Activated T-helper 1 cell treated with anti-CD3 and anti-CD28 coated beads, Interleukin-12 subunit alpha, Interleukin-12 subunit beta, Interleukin-2, Interleukin-4 antibody, amounts not matched to agents 30 ng/mL and 10 ng/mL and 1 ng/mL, durations not matched to agents 14 hours and 24 hours and 36 hours (primary cell): Measurements from ENCODE around the gene DNAJC1. TPM values are rescaled to one million over a fixed set of nuclear protein-coding genes. Genes with fewer than 3 reads are reported as not detected.

Experiments
- DNase-seq: peaks from one replicate; pipeline ENCODE4 v3.0.0; 2021; ENCODE audit warnings: low spot score
- H3K27ac Mint-ChIP-seq: one replicate; pipeline ENCODE4 v1.8.0; 2021; ENCODE audit warnings: mild to moderate bottlenecking, mixed read lengths
- H3K27me3 Mint-ChIP-seq: one replicate; pipeline ENCODE4 v1.8.0; 2022; ENCODE audit warnings: mild to moderate bottlenecking, moderate library complexity, mixed read lengths; ENCODE audit not compliant: insufficient read depth
- H3K36me3 Mint-ChIP-seq: one replicate; pipeline ENCODE4 v1.8.0; 2021; ENCODE audit warnings: low read depth, mixed read lengths
- H3K4me1 Mint-ChIP-seq: one replicate; pipeline ENCODE4 v1.8.0; 2021; ENCODE audit warnings: low read depth, mixed read lengths
- H3K4me3 Mint-ChIP-seq: one replicate; pipeline ENCODE4 v1.8.0; 2021; ENCODE audit warnings: mild to moderate bottlenecking, moderate library complexity, mixed read lengths
- H3K9me3 Mint-ChIP-seq: one replicate; pipeline ENCODE4 v1.8.0; 2021; ENCODE audit warnings: mixed read lengths
- intact Hi-C: fragments of 100-400 bp; cut with micrococcal nuclease; formaldehyde crosslinking; loops from one replicate; pipeline ENCODE4 v1.15.1; 2024
- total RNA-seq: library from RNA; stranded (reverse); gene quantifications from 2 replicates; pipeline ENCODE4 v1.2.3, GENCODE V29; 2022

Gene DNAJC1
- total RNA-seq, 1 donor from 2014 or later, result 26.2 TPM

- DNase-seq, result no peak
- Mint-ChIP-seq H3K9me3 (no peaks in the 10 kb centered on the region), H3K4me1 (peaks cover 20% of the 10 kb centered on the region)
Observed at GRCh38 chr10:21707498-21707897, 296.0 kb downstream of the DNAJC1 start.

More at GRCh38 chr10:21707498-21707897, 296.0 kb downstream of the DNAJC1 start:
- Mint-ChIP-seq H3K36me3 (peaks cover 29% of the 10 kb centered on the region), H3K4me3 (no peak overlapping the region), H3K27ac (no peak overlapping the region), H3K27me3 (peaks cover 4% of the 10 kb centered on the region)
- intact Hi-C loops, result no loop called here

Other genes with a start within 250 kb of the DNAJC1 start
- not detected in 2 replicates for gene EBLN1, start 214.3 kb upstream of the DNAJC1 start, total RNA-seq